GM23338 (cell line): ENCODE results near the gene FASN. TPM values are rescaled to one million over a fixed set of nuclear protein-coding genes. Genes with fewer than 3 reads are reported as not detected.

Experiments
- ATAC-seq: fragments of 200-7000 bp; cut with Tn5 transposase; 3 replicates; pipeline ENCODE4 v1.9.1; 2020
- DNase-seq: peaks from one replicate; pipeline ENCODE4 v3.0.0-alpha.2; 2015; ENCODE audit warnings: low spot score
- H2AFZ ChIP-seq: fragments of 200-600 bp; sonication (generic); 2 replicates; pipeline ENCODE4 v1.8.0; 2016; ENCODE audit warnings: antibody characterized with exemption, mild to moderate bottlenecking, moderate library complexity
- H3F3A ChIP-seq: fragments of 200-600 bp; sonication (generic); replicated peaks from 2 replicates; pipeline ENCODE4 v1.8.0; 2017; ENCODE audit warnings: antibody characterized with exemption, mixed run types, low read depth
- H3K27ac ChIP-seq: fragments of 200-600 bp; sonication (generic); 2 replicates; pipeline ENCODE4 v1.6.1; 2016; ENCODE audit warnings: low read depth
- H3K27me3 ChIP-seq: fragments of 200-600 bp; sonication (generic); 2 replicates; pipeline ENCODE4 v1.8.0; 2016; ENCODE audit warnings: mild to moderate bottlenecking, mixed run types, moderate library complexity; ENCODE audit not compliant: insufficient read depth
- H3K36me3 ChIP-seq: fragments of 200-600 bp; sonication (generic); 2 replicates; pipeline ENCODE4 v1.8.0; 2016; ENCODE audit warnings: mild to moderate bottlenecking; ENCODE audit not compliant: insufficient read depth
- H3K4me1 ChIP-seq: fragments of 200-600 bp; sonication (generic); 2 replicates; pipeline ENCODE4 v1.8.0; 2016; ENCODE audit warnings: mild to moderate bottlenecking, moderate library complexity; ENCODE audit not compliant: insufficient read depth
- H3K4me2 ChIP-seq: fragments of 200-600 bp; sonication (generic); 2 replicates; pipeline ENCODE4 v1.7.1; 2017; ENCODE audit warnings: mixed run types
- H3K4me3 ChIP-seq: fragments of 200-600 bp; sonication (generic); 2 replicates; pipeline ENCODE4 v1.6.1; 2016; ENCODE audit warnings: mixed run types
- H3K79me2 ChIP-seq: fragments of 200-600 bp; sonication (generic); replicated peaks from 2 replicates; pipeline ENCODE4 v1.8.0; 2017; ENCODE audit warnings: mild to moderate bottlenecking; ENCODE audit not compliant: insufficient read depth
- H3K9me2 ChIP-seq: fragments of 200-600 bp; sonication (generic); 2 replicates; pipeline ENCODE4 v1.8.0; 2017; ENCODE audit not compliant: insufficient read depth
- H4K20me1 ChIP-seq: fragments of 200-600 bp; sonication (generic); replicated peaks from 2 replicates; pipeline ENCODE4 v1.8.0; 2017; ENCODE audit warnings: mild to moderate bottlenecking; ENCODE audit not compliant: insufficient read depth
- H3K27ac Mint-ChIP-seq: 2 replicates; pipeline ENCODE4 v1.8.0; 2020; ENCODE audit warnings: inconsistent platforms, mild to moderate bottlenecking, moderate library complexity, mixed read lengths
- H3K27me3 Mint-ChIP-seq: 3 replicates; pipeline ENCODE4 v1.8.0; 2022; ENCODE audit warnings: low read depth, mild to moderate bottlenecking, moderate library complexity, mixed read lengths, inconsistent platforms; ENCODE audit not compliant: insufficient read depth, poor library complexity
- H3K36me3 Mint-ChIP-seq: 3 replicates; pipeline ENCODE4 v1.8.0; 2021; ENCODE audit warnings: low read depth, mild to moderate bottlenecking, inconsistent platforms, moderate library complexity, mixed read lengths
- H3K4me1 Mint-ChIP-seq: 3 replicates; pipeline ENCODE4 v1.8.0; 2020; ENCODE audit warnings: mild to moderate bottlenecking, inconsistent platforms, mixed read lengths
- H3K4me3 Mint-ChIP-seq: 3 replicates; pipeline ENCODE4 v1.8.0; 2021; ENCODE audit warnings: moderate library complexity, mild to moderate bottlenecking, inconsistent platforms, mixed read lengths
- H3K9me3 Mint-ChIP-seq: 3 replicates; pipeline ENCODE4 v1.8.0; 2020; ENCODE audit warnings: moderate library complexity, mild to moderate bottlenecking, inconsistent platforms, mixed read lengths
- CREB1 ChIP-seq: fragments of 250-450 bp; sonication (Bioruptor Pico); IDR thresholded peaks from 2 replicates; pipeline ENCODE4 v1.5.0; 2020; ENCODE audit warnings: low read depth, mild to moderate bottlenecking, moderate library complexity
- EZH2 ChIP-seq: fragments of 200-600 bp; sonication (generic); IDR thresholded peaks from one replicate; pipeline ENCODE4 v1.8.0; 2017; ENCODE audit warnings: antibody characterized with exemption, mild to moderate bottlenecking, low read depth; ENCODE audit not compliant: unreplicated experiment
- EZH2phosphoT487 ChIP-seq: fragments of 200-600 bp; sonication (generic); IDR thresholded peaks from one replicate; pipeline ENCODE4 v1.8.1; 2018; ENCODE audit warnings: antibody characterized with exemption; ENCODE audit not compliant: unreplicated experiment
- JUNB ChIP-seq: IDR thresholded peaks from one replicate; pipeline ENCODE4 v1.6.1; 2016; ENCODE audit warnings: antibody characterized with exemption; ENCODE audit not compliant: unreplicated experiment
- NANOG ChIP-seq: IDR thresholded peaks from 2 replicates; pipeline ENCODE4 v1.6.1; 2016; ENCODE audit warnings: antibody characterized with exemption, borderline replicate concordance
- POLR2AphosphoS5 ChIP-seq: IDR thresholded peaks from 2 replicates; pipeline ENCODE4 v1.6.1; 2016; ENCODE audit warnings: antibody characterized with exemption, low read depth
- STAT1 ChIP-seq: IDR thresholded peaks from one replicate; pipeline ENCODE4 v1.6.1; 2016; ENCODE audit warnings: antibody characterized with exemption; ENCODE audit not compliant: unreplicated experiment
- ZNF114 ChIP-seq: fragments of 250-450 bp; sonication (Bioruptor Pico); IDR thresholded peaks from 2 replicates; pipeline ENCODE4 v1.5.0; 2020; ENCODE audit warnings: mild to moderate bottlenecking, moderate library complexity
- ZNF331 ChIP-seq: fragments of 250-450 bp; sonication (Bioruptor Pico); IDR thresholded peaks from 2 replicates; pipeline ENCODE4 v1.5.0; 2020; ENCODE audit warnings: low read depth, mild to moderate bottlenecking, moderate library complexity
- polyA plus RNA-seq: library from polyadenylated mRNA; unstranded; fragments of >200 nt; fragmentation: Nextera tagmentation; extraction: Ambion mirVana; gene quantifications from 2 replicates; pipeline ENCODE4 v1.2.1, GENCODE V29; 2016
- total RNA-seq: library from RNA; depleted of rRNA; stranded (reverse); fragments of >200 nt; shearing (Covaris generic); gene quantifications from 2 replicates; pipeline ENCODE4 v1.2.3, GENCODE V29; 2014
- TF ChIP-seq, protein P1 (sequence below), 2 experiments: fragments of 200-600 bp in 1 of 2; sonication (generic) in 1 of 2; conservative IDR thresholded peaks; 2 replicates each; pipeline versions ENCODE4 v1.5.1 to v1.6.1; 2016 to 2017; ENCODE audit warnings: antibody characterized with exemption in 2 of 2, low read depth in 2 of 2, mild to moderate bottlenecking in 2 of 2, moderate library complexity in 1 of 2
- TF ChIP-seq, protein P2 (sequence below): IDR thresholded peaks from one replicate; pipeline ENCODE4 v1.6.1; 2018; ENCODE audit warnings: antibody characterized with exemption; ENCODE audit not compliant: unreplicated experiment
- TF ChIP-seq, protein P3 (sequence below): IDR thresholded peaks from 2 replicates; pipeline ENCODE4 v1.6.1; 2016; ENCODE audit warnings: antibody characterized with exemption
- TF ChIP-seq, protein P4 (sequence below): fragments of 250-450 bp; sonication (Bioruptor Pico); IDR thresholded peaks from 2 replicates; pipeline ENCODE4 v1.5.0; 2020; ENCODE audit warnings: mild to moderate bottlenecking, moderate library complexity

Gene FASN
- total and polyA plus RNA-seq, 2 experiments from 2014 or later = 120 to 849 TPM

DNA sequence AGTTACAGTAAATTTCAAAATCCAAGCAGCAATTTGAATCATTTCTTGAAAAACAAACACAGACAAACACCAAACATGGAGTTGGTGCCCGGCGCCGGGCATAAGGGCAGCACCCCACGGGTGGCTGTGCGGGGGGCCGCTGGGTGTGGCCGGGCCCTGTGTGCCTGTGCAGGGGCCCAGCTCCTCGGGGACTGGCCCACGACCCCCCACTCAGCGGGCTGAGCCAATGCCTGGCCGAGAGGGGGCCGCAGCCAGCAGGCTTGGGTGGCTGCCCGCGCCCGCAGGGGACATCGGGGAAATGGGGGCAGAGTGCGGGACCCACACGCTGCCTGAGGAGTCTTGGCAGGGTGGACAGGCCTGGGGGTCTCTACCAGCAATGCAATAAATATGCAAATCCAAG, 19.6 kb downstream of the FASN start:
- Mint-ChIP-seq H3K9me3 (no peaks in the 10 kb centered on the region; the same call in 1 of the 3 replicates), H3K36me3 (peaks cover 39% of the 10 kb centered on the region), H3K27ac (no peak overlapping the region), H3K4me1 (peaks cover 3% of the 10 kb centered on the region), H3K4me3 (no peak overlapping the region; the same call in 2 of the 3 replicates), H3K27me3 (peaks cover 28% of the 10 kb centered on the region)
- H3K79me2 ChIP-seq = no peaks in the 10 kb centered on the region
- H3K9me2 ChIP-seq = no peaks in the 10 kb centered on the region
- no peak for DNase-seq
- no peak overlapping the region for H3K4me3 ChIP-seq
- TF ChIP-seq STAT1 (no peak), JUNB (no peak), EZH2phosphoT487 (no peak), ZNF331 (CRISPR knock-in tag) (no peak), CREB1 (CRISPR knock-in tag) (no peak), EZH2 (no peak), ZNF114 (CRISPR knock-in tag) (no peak), POLR2AphosphoS5 (no peak), NANOG (no peak)
- TF ChIP-seq, protein P1, sequence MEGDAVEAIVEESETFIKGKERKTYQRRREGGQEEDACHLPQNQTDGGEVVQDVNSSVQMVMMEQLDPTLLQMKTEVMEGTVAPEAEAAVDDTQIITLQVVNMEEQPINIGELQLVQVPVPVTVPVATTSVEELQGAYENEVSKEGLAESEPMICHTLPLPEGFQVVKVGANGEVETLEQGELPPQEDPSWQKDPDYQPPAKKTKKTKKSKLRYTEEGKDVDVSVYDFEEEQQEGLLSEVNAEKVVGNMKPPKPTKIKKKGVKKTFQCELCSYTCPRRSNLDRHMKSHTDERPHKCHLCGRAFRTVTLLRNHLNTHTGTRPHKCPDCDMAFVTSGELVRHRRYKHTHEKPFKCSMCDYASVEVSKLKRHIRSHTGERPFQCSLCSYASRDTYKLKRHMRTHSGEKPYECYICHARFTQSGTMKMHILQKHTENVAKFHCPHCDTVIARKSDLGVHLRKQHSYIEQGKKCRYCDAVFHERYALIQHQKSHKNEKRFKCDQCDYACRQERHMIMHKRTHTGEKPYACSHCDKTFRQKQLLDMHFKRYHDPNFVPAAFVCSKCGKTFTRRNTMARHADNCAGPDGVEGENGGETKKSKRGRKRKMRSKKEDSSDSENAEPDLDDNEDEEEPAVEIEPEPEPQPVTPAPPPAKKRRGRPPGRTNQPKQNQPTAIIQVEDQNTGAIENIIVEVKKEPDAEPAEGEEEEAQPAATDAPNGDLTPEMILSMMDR (conservative IDR thresholded peaks at IDR 0.05; ENCODE audit: low read depth in 2 of 2) = no peak
- TF ChIP-seq, protein P2, sequence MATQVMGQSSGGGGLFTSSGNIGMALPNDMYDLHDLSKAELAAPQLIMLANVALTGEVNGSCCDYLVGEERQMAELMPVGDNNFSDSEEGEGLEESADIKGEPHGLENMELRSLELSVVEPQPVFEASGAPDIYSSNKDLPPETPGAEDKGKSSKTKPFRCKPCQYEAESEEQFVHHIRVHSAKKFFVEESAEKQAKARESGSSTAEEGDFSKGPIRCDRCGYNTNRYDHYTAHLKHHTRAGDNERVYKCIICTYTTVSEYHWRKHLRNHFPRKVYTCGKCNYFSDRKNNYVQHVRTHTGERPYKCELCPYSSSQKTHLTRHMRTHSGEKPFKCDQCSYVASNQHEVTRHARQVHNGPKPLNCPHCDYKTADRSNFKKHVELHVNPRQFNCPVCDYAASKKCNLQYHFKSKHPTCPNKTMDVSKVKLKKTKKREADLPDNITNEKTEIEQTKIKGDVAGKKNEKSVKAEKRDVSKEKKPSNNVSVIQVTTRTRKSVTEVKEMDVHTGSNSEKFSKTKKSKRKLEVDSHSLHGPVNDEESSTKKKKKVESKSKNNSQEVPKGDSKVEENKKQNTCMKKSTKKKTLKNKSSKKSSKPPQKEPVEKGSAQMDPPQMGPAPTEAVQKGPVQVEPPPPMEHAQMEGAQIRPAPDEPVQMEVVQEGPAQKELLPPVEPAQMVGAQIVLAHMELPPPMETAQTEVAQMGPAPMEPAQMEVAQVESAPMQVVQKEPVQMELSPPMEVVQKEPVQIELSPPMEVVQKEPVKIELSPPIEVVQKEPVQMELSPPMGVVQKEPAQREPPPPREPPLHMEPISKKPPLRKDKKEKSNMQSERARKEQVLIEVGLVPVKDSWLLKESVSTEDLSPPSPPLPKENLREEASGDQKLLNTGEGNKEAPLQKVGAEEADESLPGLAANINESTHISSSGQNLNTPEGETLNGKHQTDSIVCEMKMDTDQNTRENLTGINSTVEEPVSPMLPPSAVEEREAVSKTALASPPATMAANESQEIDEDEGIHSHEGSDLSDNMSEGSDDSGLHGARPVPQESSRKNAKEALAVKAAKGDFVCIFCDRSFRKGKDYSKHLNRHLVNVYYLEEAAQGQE = no peak
- TF ChIP-seq, protein P3, sequence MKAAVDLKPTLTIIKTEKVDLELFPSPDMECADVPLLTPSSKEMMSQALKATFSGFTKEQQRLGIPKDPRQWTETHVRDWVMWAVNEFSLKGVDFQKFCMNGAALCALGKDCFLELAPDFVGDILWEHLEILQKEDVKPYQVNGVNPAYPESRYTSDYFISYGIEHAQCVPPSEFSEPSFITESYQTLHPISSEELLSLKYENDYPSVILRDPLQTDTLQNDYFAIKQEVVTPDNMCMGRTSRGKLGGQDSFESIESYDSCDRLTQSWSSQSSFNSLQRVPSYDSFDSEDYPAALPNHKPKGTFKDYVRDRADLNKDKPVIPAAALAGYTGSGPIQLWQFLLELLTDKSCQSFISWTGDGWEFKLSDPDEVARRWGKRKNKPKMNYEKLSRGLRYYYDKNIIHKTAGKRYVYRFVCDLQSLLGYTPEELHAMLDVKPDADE = no peak
- TF ChIP-seq, protein P4, sequence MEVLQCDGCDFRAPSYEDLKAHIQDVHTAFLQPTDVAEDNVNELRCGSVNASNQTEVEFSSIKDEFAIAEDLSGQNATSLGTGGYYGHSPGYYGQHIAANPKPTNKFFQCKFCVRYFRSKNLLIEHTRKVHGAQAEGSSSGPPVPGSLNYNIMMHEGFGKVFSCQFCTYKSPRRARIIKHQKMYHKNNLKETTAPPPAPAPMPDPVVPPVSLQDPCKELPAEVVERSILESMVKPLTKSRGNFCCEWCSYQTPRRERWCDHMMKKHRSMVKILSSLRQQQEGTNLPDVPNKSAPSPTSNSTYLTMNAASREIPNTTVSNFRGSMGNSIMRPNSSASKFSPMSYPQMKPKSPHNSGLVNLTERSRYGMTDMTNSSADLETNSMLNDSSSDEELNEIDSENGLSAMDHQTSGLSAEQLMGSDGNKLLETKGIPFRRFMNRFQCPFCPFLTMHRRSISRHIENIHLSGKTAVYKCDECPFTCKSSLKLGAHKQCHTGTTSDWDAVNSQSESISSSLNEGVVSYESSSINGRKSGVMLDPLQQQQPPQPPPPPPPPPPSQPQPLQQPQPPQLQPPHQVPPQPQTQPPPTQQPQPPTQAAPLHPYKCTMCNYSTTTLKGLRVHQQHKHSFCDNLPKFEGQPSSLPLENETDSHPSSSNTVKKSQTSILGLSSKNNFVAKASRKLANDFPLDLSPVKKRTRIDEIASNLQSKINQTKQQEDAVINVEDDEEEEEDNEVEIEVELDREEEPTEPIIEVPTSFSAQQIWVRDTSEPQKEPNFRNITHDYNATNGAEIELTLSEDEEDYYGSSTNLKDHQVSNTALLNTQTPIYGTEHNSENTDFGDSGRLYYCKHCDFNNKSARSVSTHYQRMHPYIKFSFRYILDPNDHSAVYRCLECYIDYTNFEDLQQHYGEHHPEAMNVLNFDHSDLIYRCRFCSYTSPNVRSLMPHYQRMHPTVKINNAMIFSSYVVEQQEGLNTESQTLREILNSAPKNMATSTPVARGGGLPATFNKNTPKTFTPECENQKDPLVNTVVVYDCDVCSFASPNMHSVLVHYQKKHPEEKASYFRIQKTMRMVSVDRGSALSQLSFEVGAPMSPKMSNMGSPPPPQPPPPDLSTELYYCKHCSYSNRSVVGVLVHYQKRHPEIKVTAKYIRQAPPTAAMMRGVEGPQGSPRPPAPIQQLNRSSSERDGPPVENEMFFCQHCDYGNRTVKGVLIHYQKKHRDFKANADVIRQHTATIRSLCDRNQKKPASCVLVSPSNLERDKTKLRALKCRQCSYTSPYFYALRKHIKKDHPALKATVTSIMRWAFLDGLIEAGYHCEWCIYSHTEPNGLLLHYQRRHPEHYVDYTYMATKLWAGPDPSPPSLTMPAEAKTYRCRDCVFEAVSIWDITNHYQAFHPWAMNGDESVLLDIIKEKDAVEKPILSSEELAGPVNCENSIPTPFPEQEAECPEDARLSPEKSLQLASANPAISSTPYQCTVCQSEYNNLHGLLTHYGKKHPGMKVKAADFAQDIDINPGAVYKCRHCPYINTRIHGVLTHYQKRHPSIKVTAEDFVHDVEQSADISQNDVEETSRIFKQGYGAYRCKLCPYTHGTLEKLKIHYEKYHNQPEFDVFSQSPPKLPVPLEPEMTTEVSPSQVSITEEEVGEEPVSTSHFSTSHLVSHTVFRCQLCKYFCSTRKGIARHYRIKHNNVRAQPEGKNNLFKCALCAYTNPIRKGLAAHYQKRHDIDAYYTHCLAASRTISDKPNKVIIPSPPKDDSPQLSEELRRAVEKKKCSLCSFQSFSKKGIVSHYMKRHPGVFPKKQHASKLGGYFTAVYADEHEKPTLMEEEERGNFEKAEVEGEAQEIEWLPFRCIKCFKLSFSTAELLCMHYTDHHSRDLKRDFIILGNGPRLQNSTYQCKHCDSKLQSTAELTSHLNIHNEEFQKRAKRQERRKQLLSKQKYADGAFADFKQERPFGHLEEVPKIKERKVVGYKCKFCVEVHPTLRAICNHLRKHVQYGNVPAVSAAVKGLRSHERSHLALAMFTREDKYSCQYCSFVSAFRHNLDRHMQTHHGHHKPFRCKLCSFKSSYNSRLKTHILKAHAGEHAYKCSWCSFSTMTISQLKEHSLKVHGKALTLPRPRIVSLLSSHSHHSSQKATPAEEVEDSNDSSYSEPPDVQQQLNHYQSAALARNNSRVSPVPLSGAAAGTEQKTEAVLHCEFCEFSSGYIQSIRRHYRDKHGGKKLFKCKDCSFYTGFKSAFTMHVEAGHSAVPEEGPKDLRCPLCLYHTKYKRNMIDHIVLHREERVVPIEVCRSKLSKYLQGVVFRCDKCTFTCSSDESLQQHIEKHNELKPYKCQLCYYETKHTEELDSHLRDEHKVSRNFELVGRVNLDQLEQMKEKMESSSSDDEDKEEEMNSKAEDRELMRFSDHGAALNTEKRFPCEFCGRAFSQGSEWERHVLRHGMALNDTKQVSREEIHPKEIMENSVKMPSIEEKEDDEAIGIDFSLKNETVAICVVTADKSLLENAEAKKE (CRISPR knock-in tag) = no peak
- H3K4me2 ChIP-seq = no peak overlapping the region
- no peaks in the 10 kb centered on the region for H3K4me1 ChIP-seq
- H4K20me1 ChIP-seq = peaks cover 8% of the 10 kb centered on the region; the same call in 1 of the 2 replicates
- no peaks in the 10 kb centered on the region; the same call in 1 of the 2 replicates for H3K27me3 ChIP-seq
- no peak overlapping the region for H3K27ac ChIP-seq
- ATAC-seq = no peak
- H3K36me3 ChIP-seq = peaks cover 10% of the 10 kb centered on the region; the same call in 1 of the 2 replicates
- peaks cover 23% of the 10 kb centered on the region for H3F3A ChIP-seq
- H2AFZ ChIP-seq = no peak overlapping the region
